HG02885 (cell line): ENCODE measurements around the gene SSC5D.

ENCODE experiments used
- ATAC-seq: cut with Tn5 transposase; IDR thresholded peaks from one replicate; pipeline ENCODE4 v1.9.1; 2021; ENCODE audit warnings: mild to moderate bottlenecking; ENCODE audit not compliant: unreplicated experiment, poor library complexity

The SSC5D gene

DNA sequence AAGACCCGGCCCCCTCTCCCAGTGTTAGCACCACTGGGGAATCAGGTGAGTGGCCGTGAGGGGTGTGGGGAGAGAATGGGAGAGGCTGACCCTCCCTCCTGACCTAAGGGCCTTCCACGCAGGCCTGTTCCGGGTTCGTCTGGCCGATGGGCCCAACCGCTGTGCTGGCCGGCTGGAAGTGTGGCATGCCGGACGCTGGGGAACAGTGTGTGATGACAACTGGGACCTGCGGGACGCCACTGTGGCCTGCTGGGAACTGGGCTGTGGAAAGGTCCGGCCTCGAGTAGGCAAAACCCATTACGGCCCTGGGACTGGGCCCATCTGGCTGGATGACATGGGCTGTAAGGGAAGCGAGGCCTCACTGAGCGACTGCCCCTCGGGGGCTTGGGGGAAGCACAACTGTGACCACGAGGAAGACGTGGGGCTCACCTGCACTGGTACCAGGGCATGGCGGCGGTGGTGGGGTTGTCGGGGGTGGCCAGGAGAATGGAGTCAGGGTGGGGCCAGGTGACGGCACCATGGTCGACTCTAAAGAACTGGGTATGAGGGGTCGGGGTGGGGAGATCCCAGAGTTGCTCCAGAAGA is 12.2 kb downstream of the SSC5D start:
- no peak for ATAC-seq

GRCh38 chr19:55502197-55502952 is 14.1 kb downstream of the SSC5D start:
- ATAC-seq = no peak

- no peak for ATAC-seq
Measured at GRCh38 chr19:55503157-55503501, 14.9 kb downstream of the SSC5D start.

DNA sequence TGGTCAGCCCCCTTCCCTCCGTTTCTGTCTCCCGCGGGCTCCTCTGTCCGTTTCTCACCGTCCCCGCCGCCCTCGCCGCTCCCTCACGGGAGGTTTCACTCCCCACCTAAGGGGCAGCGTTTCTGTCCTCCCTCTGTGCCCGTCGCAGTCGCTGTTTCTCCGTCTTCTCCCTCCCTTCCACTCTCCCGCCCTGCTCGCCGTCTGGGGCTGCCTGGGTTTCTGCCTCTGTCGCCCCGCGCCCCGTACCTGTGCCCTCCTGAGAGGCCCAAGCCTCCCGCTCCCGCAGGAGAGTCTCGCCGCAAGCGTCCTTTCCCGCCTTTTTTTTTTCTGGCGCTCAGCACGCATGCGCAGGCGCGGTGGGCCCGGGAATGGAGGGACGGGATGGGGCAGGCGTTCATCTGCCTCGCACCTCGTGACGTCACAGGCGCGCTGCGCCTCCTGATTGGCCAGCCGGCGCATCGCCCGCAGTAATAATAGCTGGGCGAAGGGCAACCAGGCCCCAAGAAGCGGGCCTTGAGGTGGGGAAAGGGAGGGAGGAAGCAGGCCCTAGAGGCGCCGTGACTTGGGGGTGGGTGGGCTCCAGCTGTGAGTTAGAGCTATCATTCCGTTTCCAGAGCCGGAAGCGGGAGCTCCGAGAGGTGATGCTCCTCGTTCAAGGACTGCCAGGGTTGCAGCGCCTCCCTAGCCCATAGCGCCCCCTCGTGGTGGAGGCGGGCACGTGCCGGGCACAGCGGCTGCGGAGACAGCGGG is 15.4 kb downstream of the SSC5D start:
- peak; percentile 96 for ATAC-seq

DNA sequence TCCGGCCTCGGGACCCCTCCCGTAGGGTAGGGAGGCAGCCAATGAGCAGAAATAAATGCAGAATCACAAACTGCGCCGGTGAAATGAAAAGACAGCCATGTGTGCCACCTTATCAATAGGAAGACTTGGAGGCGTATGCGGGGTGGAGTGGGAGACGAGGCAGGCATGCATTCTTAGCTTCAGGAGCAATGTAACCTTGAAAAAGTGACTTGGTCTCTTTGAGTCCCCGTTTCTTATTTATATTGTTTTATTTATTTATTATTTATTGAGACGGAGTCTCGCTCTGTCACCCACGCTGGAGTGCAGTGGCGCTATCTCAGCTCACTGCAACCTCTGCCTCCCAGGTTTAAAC is 16.0 kb downstream of the SSC5D start:
- no peak for ATAC-seq

DNA sequence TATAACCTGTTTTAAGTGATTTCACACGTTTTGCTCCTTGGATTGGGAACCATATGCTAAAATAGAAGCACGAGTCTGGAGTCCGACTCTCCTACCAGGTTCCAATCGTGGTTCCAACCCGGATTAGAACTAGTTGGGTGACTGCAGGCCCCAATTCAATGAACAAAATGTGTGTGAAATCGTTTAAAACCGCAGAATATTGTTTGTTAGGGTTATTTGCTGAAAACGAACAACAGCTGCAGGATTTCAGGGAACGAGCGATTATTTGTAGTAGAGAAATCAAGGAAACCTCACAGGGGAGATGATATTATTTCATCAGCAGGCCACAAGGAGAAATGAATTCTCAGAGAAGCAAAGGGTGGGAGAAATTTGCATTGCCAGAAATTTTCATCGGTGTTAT is 16.7 kb downstream of the SSC5D start:
- ATAC-seq = no peak

DNA sequence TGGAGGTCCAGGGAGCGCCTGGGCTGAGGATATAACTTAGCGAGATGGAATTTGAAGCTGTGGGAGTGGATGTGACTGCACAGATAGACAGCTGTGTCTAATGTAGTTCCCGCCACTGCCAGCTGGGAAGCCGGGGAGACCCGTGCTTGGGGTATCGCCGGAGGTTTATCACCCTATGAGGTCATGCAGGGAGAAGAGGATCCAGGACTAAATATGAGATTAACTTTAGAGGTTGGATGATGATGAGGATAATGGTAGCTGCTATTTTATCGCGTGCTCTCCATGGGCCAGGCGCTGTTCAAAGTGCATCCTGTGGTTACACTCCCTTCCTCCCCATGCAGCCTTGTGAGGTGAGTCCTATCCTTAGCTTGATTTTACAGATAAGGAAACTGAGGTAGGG is 19.9 kb downstream of the SSC5D start:
- ATAC-seq = no peak

GRCh38 chr19:55516878-55517620 is 28.8 kb downstream of the SSC5D start:
- peak; percentile 99 for ATAC-seq

DNA sequence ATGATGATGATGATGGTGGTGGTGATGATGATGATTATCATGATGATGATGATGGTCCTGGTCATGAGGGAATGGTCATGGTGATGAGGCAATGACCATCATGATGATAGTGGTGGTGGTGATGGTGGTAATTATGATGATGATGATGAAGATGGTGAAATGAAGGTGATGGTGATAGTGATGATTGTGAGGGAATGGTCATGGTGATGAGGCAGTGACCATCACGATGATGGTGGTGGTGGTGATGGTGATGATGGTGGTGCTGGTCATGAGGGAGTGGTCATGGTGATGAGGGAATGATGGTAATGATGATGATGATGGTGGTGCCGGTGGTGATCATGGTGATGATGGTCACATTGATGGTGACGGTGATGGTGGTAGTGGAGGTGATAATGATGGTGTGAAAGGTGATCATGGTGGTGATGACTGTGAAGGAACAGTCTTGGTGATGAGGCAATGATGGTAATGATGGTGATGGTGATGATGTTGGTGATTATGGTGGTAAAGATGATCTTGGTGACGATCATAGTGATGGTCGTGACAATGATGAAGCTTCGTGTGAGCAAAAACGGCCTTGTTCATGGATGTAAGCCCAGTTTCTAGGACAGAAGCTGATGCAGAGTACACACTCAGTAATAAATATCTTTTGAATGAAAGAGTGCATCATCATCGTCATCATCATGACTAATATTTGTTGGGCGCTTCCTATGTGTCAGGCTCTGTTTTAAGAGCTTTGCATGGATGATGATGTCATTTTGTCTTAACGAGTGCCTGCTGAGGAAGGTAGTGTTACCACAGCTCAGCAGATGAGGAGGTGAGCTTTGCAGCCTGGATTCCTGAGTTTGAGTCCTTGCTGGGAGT is 31.4 kb downstream of the SSC5D start:
- ATAC-seq = no peak

DNA sequence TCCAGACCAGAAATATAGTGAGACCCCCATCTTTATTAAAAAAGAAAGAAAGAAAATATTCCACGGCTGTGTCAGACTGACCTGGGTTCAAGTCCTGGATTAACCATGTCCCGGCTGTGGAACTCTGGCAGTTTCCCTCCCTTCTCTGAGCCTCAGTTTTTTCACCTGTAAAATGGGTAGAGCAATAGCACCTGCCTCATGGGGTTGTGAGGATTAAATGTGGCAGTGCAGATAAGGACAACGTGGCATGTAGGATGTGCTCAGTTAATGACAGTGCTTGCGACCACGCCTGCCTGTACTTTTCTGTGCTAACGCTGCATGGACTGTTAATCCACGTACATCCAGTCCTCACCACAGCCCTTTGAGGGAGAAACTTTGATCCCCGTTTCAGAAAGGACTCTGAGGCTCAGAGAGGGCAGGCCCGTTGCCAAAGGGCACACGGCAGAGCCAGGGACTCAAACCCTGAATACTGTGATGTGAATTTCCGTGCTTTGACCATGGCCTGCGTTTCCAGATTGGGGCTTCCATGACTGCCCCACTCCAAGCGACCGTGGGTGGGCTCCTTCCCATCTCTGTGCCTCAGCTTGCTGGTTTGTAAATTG is 32.6 kb downstream of the SSC5D start:
- ATAC-seq = no peak

DNA sequence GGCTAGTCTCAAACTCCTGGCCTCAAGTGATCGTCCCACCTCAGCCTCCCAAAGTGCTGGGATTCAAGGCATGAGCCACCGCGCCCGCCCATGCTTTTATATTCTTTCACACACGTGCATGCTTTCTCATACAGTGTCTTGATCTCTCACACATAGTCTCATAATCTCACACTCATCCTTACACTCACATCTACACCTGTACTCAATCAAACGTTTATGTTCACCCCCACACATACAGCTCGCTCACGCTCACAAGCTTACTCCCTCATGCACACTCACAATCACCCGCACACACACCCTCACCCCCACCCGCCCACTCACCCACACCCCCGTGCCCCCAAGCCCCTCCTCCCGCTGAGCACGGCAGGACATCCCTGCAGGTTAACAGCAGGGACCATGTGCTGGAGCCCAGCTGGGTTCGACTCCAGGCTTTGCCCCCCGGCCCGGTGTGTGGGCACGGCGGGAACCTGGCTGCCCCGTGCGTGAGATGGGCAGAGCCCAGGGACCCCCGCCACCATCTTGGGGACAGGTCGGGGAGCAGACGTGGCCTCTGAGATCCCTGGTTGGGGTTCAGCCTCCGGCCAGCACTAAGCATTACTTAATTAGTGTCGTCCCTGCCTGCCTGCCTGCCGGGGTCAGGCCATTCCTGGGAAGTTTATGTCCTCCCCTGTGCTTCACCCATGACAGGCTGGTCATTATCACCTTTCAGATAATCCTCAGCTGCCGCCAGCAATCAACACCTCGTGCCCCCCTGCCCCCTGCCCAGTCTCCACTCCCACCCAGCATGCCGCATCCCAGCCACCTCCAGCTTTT is 37.3 kb downstream of the SSC5D start:
- ATAC-seq = no peak

DNA sequence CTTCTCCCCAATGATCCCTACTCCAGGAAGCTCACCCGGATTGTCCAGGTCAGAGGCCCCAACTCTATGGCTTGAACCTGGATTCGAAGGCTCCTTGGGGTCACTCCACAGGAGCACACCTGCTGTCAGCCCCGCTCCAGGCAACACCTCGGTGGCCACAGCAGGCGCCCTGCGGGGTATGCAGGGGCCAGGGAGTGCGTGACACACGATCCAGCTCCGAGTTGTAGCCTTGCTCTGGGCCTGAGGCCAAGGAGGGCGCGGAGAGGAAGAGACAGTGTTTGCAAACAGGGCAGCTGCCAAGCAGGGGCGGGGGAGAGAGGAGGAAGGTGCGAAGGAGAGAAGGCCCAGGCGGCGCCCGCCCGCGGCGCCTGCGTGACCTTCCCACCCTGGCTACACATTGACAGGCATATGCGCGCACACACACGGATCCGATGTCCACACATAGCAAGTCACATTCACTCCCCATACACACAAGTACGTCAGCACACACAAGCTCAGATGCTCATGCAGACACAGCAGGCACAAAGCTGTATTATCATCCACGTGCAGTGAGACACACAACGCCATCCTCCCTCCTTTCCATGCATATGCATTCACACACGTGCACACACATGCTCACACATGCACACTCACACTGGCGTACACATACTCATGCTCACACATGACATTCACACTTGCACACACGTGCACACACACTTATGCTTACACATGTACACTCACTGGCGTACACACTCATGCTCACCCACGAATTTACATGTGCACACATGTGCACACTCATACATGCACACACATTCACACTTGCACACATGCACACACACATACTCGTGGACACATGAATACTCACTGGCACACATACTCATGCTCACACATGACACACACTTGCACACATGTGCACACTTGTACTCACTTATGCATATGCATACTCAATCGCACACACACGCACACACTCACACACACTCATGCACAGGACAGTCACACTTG is 38.3 kb downstream of the SSC5D start:
- ATAC-seq = no peak

GRCh38 chr19:55527197-55528029 is 39.2 kb downstream of the SSC5D start:
- no peak for ATAC-seq

- ATAC-seq = no peak
Measured at GRCh38 chr19:55528030-55528803, 40.0 kb downstream of the SSC5D start.

DNA sequence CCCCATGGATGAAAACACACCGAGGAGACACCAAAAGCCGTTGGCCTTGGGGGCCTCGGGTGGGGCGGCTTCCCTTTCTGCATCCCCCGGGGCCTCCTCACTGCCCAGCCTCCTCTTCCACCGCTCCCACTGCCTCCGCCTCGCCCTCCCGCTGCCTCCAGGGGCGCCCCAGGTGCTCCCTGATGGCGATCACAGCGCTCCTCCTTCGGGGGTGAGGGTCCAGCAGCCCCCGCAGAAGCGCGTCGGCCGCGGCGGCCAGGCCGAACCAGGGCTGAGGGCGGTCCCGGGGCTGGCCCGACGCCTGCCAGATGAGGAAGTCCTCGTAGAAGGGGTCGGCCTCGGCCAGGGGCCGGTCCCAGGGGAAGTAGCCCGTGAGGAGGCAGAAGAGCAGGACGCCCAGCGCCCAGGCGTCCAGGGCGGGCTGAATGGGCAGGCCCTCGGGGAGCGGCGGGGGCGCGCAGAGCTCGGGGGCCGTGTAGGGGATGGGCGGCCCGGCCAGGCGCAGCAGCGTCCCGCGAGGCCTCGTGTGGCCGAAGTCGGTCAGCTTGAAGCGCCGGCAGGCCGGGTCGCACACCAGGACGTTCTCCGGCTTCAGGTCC is 41.5 kb downstream of the SSC5D start:
- no peak for ATAC-seq

DNA sequence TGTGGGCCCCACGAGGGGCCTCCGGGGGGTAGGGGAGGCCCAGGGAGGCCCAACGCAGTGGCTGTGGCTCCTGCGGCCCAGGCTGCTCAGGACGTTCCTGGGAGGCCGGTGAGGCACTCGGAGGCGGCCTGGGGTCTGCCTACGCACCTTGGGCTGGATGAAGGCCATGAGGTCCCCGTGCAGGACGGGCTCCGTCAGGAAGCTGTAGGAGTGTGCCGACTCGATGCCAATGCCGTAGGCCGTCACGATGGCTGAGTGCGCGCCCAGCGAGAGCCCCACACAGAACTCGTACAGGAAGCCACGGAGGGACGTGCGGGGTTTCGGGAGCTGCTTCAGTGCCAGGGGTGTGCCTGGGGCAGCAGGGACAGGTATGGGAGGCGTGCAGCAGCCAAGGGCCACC is 42.8 kb downstream of the SSC5D start:
- no peak for ATAC-seq
